ENCODE data around the gene RCAN2.

RCAN2 gene

DNA sequence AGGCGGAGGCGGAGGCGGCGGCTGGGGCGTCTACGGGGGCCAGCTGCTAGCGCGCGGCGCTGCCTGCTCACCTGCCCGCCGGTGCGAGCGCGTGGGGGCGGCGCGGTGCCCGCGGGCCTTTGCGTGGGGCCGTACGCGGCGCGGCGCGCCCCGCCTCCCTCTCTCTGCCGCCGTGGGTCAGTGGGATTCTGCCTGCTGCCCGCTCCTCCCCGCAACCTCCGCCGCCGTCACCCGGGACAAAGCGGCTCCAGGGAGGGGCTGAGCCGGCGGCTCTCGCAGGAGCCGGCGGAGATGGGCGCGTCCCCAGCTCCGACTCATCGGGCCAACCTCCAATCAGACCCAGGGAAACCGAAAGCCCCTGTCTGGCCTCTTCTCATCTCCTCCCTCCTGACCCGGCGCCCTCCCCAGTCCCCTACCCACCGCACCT is at the start of gene RCAN2:
Gene RCAN2 (minus strand): TSS at position 249 of the 427 bp plus-strand sequence.
- H3K4me3 ChIP-seq (ENCODE audit: low read depth, low read length) = peak within 1 kb of the TSS; percentile 67

GRCh38 chr6:46539866-46540265 is 48.6 kb upstream of the RCAN2 start:
- no peak overlapping the region for H3K4me3 ChIP-seq (ENCODE audit: low read depth, low read length)

DNA sequence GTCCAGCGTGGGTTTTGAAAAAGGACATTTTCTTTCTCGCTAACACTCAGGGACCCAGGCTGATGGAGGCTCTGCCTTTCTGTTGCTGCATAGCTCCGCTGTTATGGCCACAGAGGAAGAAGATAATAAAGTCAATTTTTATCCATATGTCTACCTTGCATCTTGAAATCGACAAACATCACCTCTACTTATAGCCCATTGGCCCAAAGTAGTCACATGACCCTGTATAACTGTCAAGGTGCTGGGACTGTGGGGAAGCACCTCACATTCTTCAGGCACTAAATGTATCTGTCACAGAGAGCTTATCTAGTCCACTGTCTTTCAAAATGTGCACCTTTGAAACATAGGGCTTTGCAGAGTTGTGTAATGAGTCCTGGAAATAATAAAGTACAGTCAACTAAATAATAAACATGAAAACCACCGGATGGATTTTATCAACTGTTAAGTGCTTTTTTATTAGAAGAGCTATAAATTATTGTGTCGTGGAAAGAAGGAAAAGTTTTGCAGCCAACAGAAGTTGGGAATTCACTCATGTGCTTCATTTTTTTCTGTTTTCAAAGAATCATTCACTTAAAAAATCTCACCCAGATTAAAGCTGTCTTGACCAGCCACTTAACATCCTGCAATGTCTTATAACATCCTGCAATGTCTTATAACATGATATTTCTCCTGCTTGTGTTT is 47.7 kb upstream of the RCAN2 start:
- no peak overlapping the region for H3K4me3 ChIP-seq (ENCODE audit: low read depth, low read length)

GRCh38 chr6:46530896-46531295 is 39.6 kb upstream of the RCAN2 start:
- H3K4me3 ChIP-seq (ENCODE audit: low read depth, low read length) = no peak overlapping the region

GRCh38 chr6:46528961-46529750 is 37.9 kb upstream of the RCAN2 start:
- H3K4me3 ChIP-seq (ENCODE audit: low read depth, low read length) = no peak overlapping the region

GRCh38 chr6:46526607-46527006 is 35.4 kb upstream of the RCAN2 start:
- H3K4me3 ChIP-seq (ENCODE audit: low read depth, low read length) = no peak overlapping the region

DNA sequence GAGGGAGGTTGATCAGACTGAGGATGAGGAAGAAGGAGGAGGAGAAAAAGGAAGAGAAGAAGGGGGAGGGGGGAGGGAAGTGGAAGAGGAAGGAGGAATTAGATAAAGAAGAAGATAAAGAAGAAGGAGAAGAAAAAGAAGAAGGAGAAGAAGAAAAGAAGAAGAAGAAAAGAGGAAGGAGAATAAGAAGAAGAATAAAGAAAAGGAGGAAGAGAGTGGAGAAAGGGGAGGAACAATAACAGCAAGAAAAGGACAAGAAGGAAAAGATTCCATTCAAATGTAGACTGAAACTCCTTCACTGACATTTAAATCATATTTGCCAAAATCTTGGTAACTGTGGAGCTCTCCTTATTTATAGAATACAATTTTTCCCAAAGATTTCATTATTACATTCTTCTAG is 34.3 kb upstream of the RCAN2 start:
- H3K4me3 ChIP-seq (ENCODE audit: low read depth, low read length) = no peak overlapping the region

DNA sequence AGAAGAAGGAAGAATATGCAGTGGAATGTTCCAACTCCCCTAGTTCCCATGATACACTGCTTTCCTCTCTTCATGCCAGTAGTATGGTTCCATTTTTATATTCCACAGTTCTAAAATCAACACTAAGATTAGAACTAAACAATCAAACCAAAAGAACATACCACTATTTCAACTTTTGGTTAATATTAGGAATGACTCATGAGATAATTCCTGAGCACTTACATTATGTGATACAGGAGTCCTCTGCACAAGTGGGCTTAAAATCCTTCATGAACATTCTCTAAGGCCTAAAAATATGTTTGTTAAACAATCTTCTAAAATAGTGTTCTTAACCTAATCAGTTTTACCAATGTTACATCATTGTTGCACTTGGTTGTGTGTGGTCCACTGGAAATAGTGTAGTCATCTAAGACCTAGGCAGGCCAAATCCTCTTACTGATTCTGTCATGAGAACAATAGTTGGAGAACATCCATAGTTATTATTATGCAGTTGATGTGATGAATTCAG is 30.3 kb upstream of the RCAN2 start:
- no peak overlapping the region for H3K4me3 ChIP-seq (ENCODE audit: low read depth, low read length)

DNA sequence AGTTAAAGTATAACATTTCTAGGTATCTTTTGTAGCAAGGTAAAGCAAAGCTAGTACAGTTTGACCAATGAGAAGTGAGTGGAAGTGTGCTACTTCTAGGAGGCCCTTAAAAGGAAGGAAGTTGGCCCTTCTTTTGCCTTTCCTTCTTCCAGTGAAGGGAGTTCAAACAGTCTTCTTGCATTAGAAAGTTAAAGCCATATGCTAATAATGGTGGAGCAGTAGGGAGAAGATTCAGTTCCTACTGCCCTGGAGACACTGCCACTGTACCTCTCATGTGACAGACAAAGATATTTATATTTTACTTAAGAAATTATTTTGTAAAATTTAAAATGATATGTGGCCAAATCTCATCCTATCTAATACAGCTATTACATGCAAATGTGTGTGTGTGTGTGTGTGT is 26.0 kb upstream of the RCAN2 start:
- H3K4me3 ChIP-seq (ENCODE audit: low read depth, low read length) = no peak overlapping the region

GRCh38 chr6:46513533-46513932 is 22.3 kb upstream of the RCAN2 start:
- no peak overlapping the region for H3K4me3 ChIP-seq (ENCODE audit: low read depth, low read length)

DNA sequence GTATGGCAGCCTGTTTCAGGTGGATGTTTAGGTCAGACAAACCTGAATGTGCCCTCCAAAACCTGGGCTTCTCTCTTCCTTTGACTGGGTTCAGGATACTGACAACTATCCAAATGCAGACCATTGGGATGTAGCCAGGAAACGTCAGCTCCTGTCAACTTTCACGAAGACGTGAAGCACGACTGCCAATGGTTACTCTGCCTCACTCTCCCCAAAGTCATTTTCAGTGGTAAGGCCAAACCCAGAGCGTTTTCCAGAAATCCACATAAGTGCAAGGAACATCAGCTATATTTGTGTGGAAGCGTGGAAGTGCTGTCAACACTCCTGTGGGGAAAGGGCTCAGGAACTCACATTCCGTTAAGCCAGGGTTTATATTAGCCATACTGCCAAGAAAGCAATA is 20.1 kb upstream of the RCAN2 start:
- H3K4me3 ChIP-seq (ENCODE audit: low read depth, low read length) = no peak overlapping the region

DNA sequence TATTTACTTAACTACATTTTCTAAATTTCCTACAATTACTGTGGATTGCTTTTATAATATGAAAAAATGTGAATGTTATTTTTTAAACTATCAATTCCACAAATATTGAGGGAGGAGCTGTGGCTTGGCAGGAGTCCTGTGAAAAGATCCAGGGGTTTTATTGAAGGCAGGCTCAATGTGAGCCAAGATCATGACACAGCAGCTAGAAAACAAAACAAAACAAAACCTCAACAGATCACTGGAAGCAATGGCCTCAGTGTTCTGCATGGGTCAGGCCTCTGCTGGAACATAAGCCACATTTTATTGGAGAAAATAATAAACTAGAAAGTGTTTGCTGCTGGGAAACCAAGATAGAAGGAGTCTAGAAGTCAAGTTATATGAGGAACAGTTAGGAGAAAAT is 19.4 kb upstream of the RCAN2 start:
- H3K4me3 ChIP-seq (ENCODE audit: low read depth, low read length) = no peak overlapping the region

- H3K4me3 ChIP-seq (ENCODE audit: low read depth, low read length) = no peak overlapping the region
Observed at GRCh38 chr6:46509981-46510510, 18.8 kb upstream of the RCAN2 start.

DNA sequence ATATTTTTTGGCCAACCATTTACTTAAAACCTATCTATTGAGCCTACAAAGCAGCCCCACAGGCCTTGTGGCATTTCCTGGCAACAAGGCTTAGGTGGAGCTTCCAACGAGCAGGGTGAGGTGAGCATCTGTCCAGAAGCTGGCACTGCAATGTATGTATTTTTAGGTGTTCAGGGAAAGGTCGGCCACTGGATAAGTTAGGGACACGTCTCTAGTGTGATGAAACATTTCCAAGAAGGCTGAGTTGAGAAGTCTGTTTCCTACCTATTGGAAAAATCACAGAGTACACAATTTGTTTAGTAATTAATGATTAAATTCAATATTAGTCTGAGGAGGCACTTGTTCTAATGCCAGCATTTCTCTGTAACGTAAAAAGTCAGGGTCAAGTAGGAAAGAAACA is 17.8 kb upstream of the RCAN2 start:
- H3K4me3 ChIP-seq (ENCODE audit: low read depth, low read length) = no peak overlapping the region

DNA sequence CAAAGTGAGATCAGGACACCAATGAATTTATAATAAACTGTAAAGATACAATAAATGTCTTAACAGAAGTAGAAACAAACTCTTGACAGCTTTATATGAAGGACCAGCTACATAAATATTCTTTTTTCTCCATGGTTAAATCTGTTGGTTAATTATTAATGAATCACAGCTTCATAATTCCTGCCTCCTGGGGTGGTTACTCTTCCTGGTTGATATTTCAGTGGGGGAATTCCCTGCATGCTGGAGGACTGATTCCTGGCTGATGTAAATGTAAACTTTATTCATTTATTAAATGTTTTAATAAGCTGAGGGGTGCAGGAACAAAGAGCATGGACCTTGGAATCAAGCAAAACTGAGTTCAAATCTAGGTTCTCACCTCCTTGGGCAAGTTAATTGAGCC is 16.2 kb upstream of the RCAN2 start:
- H3K4me3 ChIP-seq (ENCODE audit: low read depth, low read length) = no peak overlapping the region

DNA sequence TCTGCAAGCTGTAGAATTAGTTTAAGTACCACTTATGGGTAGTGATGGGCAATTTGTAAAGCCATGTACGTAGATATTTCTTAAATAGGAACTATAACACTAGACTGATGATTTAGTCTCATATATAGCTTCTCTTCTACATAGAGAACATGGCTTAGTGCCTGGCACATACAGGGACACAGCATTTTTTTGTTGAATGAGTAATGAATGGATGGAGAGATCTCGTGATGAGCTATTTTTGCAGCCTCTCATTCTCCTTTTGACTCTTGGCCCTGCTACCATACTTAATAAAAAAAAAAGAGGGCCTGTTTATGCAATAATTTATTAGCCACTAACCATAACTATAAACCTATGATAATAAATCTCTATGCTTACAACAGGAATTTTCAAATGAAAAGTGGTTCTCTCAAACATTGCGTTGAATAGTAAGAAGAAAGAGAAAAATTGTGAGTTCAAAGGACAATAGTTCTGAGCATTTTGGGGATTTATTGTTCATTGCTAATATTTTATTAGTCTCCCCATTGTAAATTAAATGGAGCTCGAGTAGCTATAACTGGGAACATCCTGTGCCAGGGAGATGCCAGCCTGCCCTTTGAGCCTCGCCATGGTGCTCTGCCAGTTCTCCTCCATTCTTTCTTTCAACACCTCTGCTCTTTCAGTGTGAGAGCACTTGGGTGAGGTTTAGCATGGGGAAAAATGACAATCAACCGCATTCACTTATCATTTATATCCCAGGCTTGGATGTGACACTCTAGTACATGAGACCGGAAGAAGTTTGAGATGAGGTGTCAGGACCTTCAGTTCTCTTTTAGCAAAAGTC is 14.7 kb upstream of the RCAN2 start:
- no peak overlapping the region for H3K4me3 ChIP-seq (ENCODE audit: low read depth, low read length)

- no peak overlapping the region for H3K4me3 ChIP-seq (ENCODE audit: low read depth, low read length)
Observed at GRCh38 chr6:46504242-46504641, 13.0 kb upstream of the RCAN2 start.

DNA sequence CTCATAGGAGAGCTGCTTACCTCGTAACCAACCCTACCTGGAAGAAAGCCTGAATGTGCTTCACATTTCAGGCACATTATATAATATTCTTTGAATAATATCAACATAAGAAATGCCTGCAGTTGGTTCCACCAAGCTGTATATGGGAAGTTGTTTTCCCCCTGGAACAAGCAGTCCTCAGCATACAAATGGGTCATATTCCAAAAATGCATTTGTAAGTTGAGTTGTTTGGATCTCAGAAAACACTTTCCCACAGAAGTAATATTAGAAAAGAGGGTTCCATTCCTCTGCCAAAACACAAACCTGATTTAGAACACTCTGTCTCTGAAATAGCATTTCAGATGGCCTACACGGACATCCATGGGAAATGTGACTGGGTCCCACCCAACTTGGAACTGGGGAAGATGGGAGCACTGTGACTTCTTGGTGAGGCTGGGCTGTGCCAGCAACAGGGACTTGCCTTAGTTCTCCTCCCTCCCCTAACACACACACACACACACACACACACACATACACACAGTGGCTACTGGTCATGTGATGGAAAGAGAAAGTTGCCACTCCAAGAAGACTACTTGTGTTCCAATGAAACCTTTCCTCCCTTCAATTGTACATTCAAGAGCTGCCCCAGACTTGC is 11.4 kb upstream of the RCAN2 start:
- H3K4me3 ChIP-seq (ENCODE audit: low read depth, low read length) = no peak overlapping the region

DNA sequence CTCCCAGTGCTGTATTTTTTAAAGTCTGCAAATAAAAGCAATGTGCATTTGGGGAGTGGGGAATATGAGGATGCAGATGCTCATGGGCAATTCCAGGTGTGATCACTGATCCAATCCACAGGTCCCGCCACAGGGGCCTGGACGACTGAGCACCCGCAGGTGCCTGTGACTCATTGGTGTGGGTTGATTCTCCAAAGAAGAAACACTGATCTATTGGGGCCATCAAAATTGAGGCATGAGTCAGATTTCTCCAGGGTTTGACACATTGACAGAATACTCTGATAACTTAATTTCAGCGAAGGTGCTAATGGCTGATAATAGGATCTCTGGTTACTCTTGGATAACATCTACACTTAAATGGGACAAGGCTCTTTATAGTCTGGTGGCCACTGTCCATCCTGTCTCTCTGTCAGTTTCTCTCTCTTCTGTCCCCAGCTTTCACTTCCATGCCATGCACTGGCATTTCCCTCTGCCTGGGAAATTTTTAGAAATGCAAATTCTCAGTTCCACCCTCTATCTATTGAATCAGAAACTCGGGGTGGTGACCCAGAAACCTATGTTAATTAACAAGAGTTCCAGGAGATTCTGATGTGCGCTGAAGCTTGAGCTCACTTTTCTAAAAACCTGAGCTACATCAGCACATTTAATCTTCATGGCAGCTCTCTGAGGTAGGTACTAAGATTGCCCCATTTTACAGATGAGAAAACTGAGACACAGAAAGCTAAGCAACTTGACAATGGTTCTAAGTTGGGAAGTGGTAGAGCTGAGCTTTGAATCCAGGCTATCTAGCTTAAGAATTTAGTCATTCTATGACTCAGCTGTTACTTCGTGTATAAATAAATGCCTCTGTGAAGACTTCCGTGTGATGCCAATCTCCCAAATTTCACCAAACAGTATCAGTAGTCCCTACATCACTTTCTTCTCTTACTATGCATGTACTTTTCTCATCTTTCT is 10.2 kb upstream of the RCAN2 start:
- H3K4me3 ChIP-seq (ENCODE audit: low read depth, low read length) = no peak overlapping the region

GRCh38 chr6:46500382-46500781 is 9.1 kb upstream of the RCAN2 start:
- H3K4me3 ChIP-seq (ENCODE audit: low read depth, low read length) = no peak overlapping the region
